Embryonic facial prominence (tissue), 1 donor: ENCODE measurements around the gene NOL6.

Experiments
- DNase-seq: peaks from one replicate; pipeline ENCODE4 v3.0.0-alpha.2; 2016; ENCODE audit errors: extremely low spot score

NOL6 gene

GRCh38 chr9:33453999-33454660 lies 19.6 kb downstream of the NOL6 start:
- no peak for DNase-seq

- DNase-seq = no peak
Measured at GRCh38 chr9:33453286-33453860, 20.4 kb downstream of the NOL6 start.

- DNase-seq = no peak
Measured at GRCh38 chr9:33452828-33453271, 20.9 kb downstream of the NOL6 start.

- no peak for DNase-seq
Measured at GRCh38 chr9:33450621-33451146, 23.0 kb downstream of the NOL6 start.

- no peak for DNase-seq
Measured at GRCh38 chr9:33449715-33450114, 24.0 kb downstream of the NOL6 start.

- no peak for DNase-seq
Measured at GRCh38 chr9:33447799-33448553, 25.7 kb downstream of the NOL6 start.

- no peak for DNase-seq
Measured at GRCh38 chr9:33446946-33447798, 26.6 kb downstream of the NOL6 start, which contains the start of gene AQP3. Gene AQP3, minus strand, starts transcription at chr9:33447593. Its CDS starts 63 bp downstream, at chr9:33447530.

GRCh38 chr9:33446240-33446945 lies 27.3 kb downstream of the NOL6 start:
- DNase-seq = peak; percentile 42

GRCh38 chr9:33445389-33446239 lies 28.1 kb downstream of the NOL6 start:
- DNase-seq = no peak

GRCh38 chr9:33443464-33444154 lies 30.1 kb downstream of the NOL6 start:
- no peak for DNase-seq

GRCh38 chr9:33443047-33443446 lies 30.7 kb downstream of the NOL6 start:
- DNase-seq = no peak

GRCh38 chr9:33442125-33442524 lies 31.6 kb downstream of the NOL6 start:
- DNase-seq = no peak

GRCh38 chr9:33440609-33441008 lies 33.1 kb downstream of the NOL6 start:
- DNase-seq = no peak

- DNase-seq = no peak
Measured at GRCh38 chr9:33440204-33440603, 33.5 kb downstream of the NOL6 start.

- no peak for DNase-seq
Measured at GRCh38 chr9:33439731-33440130, 34.0 kb downstream of the NOL6 start.

- no peak for DNase-seq
Measured at GRCh38 chr9:33438926-33439680, 34.6 kb downstream of the NOL6 start.

GRCh38 chr9:33437898-33438297 lies 35.8 kb downstream of the NOL6 start:
- DNase-seq = no peak

- DNase-seq = no peak
Measured at GRCh38 chr9:33437205-33437604, 36.5 kb downstream of the NOL6 start.

GRCh38 chr9:33436445-33436844 lies 37.3 kb downstream of the NOL6 start:
- DNase-seq = no peak
